GM12878 (cell line): ENCODE results near the gene ITPKB. TPM values are rescaled to one million over a fixed set of nuclear protein-coding genes. Genes with fewer than 3 reads are reported as not detected.
A peak's percentile ranks its signal among the peaks of the same experiment; 100 is the strongest.

ENCODE experiments used
- ATF7 ChIP-seq: fragments of 450-650 bp; IDR thresholded peaks from 2 replicates; pipeline ENCODE4 v1.6.1; 2016; ENCODE audit warnings: low read depth, mild to moderate bottlenecking
- BHLHE40 ChIP-seq, 2 experiments: fragments of 450-650 bp in 1 of 2; IDR thresholded peaks; 2 replicates each; pipeline ENCODE4 v1.6.1; 2011 to 2017; ENCODE audit warnings: low read depth in 2 of 2, borderline replicate concordance in 1 of 2, improper control_type of control experiment in 1 of 2, low read length in 1 of 2, mild to moderate bottlenecking in 1 of 2
- CBFB ChIP-seq: IDR thresholded peaks from 2 replicates; pipeline ENCODE4 v1.6.1; 2016; ENCODE audit warnings: antibody characterized with exemption, low read depth
- CEBPB ChIP-seq, 2 experiments: fragments of 150-350 bp in 1 of 2; IDR thresholded peaks; 2 replicates each; pipeline ENCODE4 v1.6.1; 2012 to 2014; ENCODE audit warnings: low read depth in 2 of 2, low read length in 2 of 2, borderline replicate concordance in 1 of 2, inconsistent platforms in 1 of 2
- CHD2 ChIP-seq: IDR thresholded peaks from 2 replicates; pipeline ENCODE4 v1.6.1; 2011; ENCODE audit warnings: low read depth, low read length, improper control_type of control experiment, borderline replicate concordance
- HCFC1 ChIP-seq: fragments of 150-350 bp; IDR thresholded peaks from 2 replicates; pipeline ENCODE4 v1.6.1; 2014; ENCODE audit warnings: low read length
- IKZF2 ChIP-seq, 2 experiments: fragments of 450-650 bp; IDR thresholded peaks; 2 replicates each; pipeline ENCODE4 v1.6.1; 2017; ENCODE audit warnings: mild to moderate bottlenecking in 2 of 2, moderate library complexity in 2 of 2
- MTA3 ChIP-seq: IDR thresholded peaks from 2 replicates; pipeline ENCODE4 v1.6.1; 2012; ENCODE audit warnings: low read length, inconsistent platforms, borderline replicate concordance
- NR2C1 ChIP-seq: fragments of 450-650 bp; IDR thresholded peaks from 2 replicates; pipeline ENCODE4 v1.6.1; 2017; ENCODE audit warnings: antibody characterized with exemption, mild to moderate bottlenecking, moderate library complexity
- NR2F1 ChIP-seq: fragments of 450-650 bp; conservative IDR thresholded peaks from 2 replicates; pipeline ENCODE4 v1.6.1; 2017; ENCODE audit warnings: mild to moderate bottlenecking
- PML ChIP-seq: IDR thresholded peaks from 2 replicates; pipeline ENCODE4 v1.6.1; 2012; ENCODE audit warnings: low read length, inconsistent platforms
- POLR2A ChIP-seq: IDR thresholded peaks from 2 replicates; pipeline ENCODE4 v1.6.1; 2011; ENCODE audit warnings: low read depth, mild to moderate bottlenecking, low read length
- RFX5 ChIP-seq: IDR thresholded peaks from 2 replicates; pipeline ENCODE4 v1.6.1; 2011; ENCODE audit warnings: low read depth, low read length, improper control_type of control experiment
- TCF12 ChIP-seq: IDR thresholded peaks from 2 replicates; pipeline ENCODE4 v1.6.1; 2011; ENCODE audit warnings: low read depth, mild to moderate bottlenecking, low read length
- YY1 ChIP-seq: IDR thresholded peaks from 2 replicates; pipeline ENCODE4 v1.6.1; 2011; ENCODE audit warnings: low read depth, mild to moderate bottlenecking, low read length
- ZBED1 ChIP-seq: IDR thresholded peaks from 2 replicates; pipeline ENCODE4 v1.6.1; 2016; ENCODE audit warnings: borderline replicate concordance
- polyA plus RNA-seq, 11 experiments: library from polyadenylated mRNA; depleted of rRNA in 4 of 11; unstranded in 6 of 11; stranded (reverse) in 5 of 11; fragments of >200 nt; fragmentation: Nextera tagmentation in 4 of 11; fragmentation: Illumina TruSeq in 1 of 11; extraction: Ambion mirVana in 4 of 11; extraction: Trizol in 1 of 11; gene quantifications; 1 replicate in 1 of 11; 2 replicates in 10 of 11; pipeline versions ENCODE4 v1.2.1 to v1.2.3, GENCODE V29; 2011 to 2016; ENCODE audit warnings: inconsistent platforms in 2 of 11, missing spikeins in 2 of 11, low read depth in 1 of 11
- total RNA-seq, 4 experiments: library from RNA; depleted of rRNA in 3 of 4; stranded (reverse); fragments of >200 nt in 3 of 4; fragmentation: Illumina TruSeq in 1 of 4; extraction: Trizol in 1 of 4; gene quantifications; 2 replicates each; pipeline versions ENCODE4 v1.2.1 to v1.2.3, GENCODE V29; 2013 to 2021
- TF ChIP-seq, protein P1 (sequence below): fragments of 450-650 bp; formaldehyde crosslinking; IDR thresholded peaks from 2 replicates; pipeline ENCODE4 v1.5.0; 2022; ENCODE audit warnings: mild to moderate bottlenecking, missing genetic modification characterization
- TF ChIP-seq, protein P2 (sequence below): fragments of 450-650 bp; IDR thresholded peaks from 2 replicates; pipeline ENCODE4 v1.6.1; 2017; ENCODE audit warnings: low read depth, mild to moderate bottlenecking, moderate library complexity
- TF ChIP-seq, protein P3 (sequence below): fragments of 450-650 bp; IDR thresholded peaks from 2 replicates; pipeline ENCODE4 v1.6.1; 2017; ENCODE audit warnings: antibody characterized with exemption, mild to moderate bottlenecking, moderate library complexity
- TF ChIP-seq, protein P4 (sequence below): fragments of 150-350 bp; IDR thresholded peaks from 2 replicates; pipeline ENCODE4 v1.6.1; 2016; ENCODE audit warnings: low read depth, low read length

ITPKB gene
- total and polyA plus RNA-seq, 10 of the 15 experiments (the other 5 are each of a cell fraction or from before 2014, with no cell fraction given): 1.3 to 38.7 (median 12.9) TPM

DNA sequence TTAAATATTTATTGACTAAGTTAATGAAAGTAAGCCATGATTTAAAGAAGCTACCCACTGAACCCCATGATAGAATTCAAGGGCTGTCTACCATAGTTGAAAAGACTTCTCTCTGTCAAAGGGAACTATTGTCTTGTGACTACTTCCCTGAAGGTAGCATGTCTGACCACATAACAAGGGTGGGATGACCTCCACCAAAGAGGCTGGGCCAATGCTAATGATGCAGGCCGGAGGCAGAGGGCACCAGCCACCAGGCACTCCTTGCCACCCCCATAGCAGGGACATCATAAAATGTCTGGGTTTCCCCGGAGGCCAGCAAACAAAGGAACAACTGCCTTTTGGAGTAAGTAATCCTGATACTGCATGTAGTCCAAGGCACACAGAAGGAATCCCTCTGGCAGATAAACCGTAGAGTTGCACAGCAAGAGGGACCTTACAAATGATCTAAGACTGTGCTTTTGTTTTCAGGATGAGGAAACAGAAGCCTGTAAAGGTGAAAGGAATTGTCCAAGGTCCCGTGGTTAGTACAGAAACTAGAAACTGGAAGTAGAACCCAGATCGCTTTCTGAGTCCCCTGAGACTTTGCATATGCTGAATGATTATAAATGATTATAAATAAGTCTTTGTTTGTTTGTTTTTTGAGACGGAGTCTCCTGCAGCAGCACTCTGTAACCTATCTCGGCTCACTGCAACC, 33.5 kb upstream of the ITPKB start (continued):
- no peak for TF ChIP-seq RFX5
- TF ChIP-seq BHLHE40 (IDR thresholded peaks at IDR 0.05; ENCODE audit: borderline replicate concordance in 1 of 2, low read depth in 2 of 2, low read length in 1 of 2): peak; percentile 9 to 23; a peak in 1 of 4 replicates
- TF ChIP-seq NR2F1: peak; percentile 40; the same call in 1 of the 2 replicates
- TF ChIP-seq, protein P1, sequence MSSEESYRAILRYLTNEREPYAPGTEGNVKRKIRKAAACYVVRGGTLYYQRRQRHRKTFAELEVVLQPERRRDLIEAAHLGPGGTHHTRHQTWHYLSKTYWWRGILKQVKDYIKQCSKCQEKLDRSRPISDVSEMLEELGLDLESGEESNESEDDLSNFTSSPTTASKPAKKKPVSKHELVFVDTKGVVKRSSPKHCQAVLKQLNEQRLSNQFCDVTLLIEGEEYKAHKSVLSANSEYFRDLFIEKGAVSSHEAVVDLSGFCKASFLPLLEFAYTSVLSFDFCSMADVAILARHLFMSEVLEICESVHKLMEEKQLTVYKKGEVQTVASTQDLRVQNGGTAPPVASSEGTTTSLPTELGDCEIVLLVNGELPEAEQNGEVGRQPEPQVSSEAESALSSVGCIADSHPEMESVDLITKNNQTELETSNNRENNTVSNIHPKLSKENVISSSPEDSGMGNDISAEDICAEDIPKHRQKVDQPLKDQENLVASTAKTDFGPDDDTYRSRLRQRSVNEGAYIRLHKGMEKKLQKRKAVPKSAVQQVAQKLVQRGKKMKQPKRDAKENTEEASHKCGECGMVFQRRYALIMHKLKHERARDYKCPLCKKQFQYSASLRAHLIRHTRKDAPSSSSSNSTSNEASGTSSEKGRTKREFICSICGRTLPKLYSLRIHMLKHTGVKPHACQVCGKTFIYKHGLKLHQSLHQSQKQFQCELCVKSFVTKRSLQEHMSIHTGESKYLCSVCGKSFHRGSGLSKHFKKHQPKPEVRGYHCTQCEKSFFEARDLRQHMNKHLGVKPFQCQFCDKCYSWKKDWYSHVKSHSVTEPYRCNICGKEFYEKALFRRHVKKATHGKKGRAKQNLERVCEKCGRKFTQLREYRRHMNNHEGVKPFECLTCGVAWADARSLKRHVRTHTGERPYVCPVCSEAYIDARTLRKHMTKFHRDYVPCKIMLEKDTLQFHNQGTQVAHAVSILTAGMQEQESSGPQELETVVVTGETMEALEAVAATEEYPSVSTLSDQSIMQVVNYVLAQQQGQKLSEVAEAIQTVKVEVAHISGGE (CRISPR knock-in tag): no peak
- TF ChIP-seq TCF12: no peak
- no peak for TF ChIP-seq MTA3
- no peak for TF ChIP-seq NR2C1
- TF ChIP-seq CBFB: no peak
- TF ChIP-seq, protein P2, sequence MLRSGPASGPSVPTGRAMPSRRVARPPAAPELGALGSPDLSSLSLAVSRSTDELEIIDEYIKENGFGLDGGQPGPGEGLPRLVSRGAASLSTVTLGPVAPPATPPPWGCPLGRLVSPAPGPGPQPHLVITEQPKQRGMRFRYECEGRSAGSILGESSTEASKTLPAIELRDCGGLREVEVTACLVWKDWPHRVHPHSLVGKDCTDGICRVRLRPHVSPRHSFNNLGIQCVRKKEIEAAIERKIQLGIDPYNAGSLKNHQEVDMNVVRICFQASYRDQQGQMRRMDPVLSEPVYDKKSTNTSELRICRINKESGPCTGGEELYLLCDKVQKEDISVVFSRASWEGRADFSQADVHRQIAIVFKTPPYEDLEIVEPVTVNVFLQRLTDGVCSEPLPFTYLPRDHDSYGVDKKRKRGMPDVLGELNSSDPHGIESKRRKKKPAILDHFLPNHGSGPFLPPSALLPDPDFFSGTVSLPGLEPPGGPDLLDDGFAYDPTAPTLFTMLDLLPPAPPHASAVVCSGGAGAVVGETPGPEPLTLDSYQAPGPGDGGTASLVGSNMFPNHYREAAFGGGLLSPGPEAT: 0 out of 2 replicates have a peak, but pooled peaks have one; percentile 50
- TF ChIP-seq, protein P3, sequence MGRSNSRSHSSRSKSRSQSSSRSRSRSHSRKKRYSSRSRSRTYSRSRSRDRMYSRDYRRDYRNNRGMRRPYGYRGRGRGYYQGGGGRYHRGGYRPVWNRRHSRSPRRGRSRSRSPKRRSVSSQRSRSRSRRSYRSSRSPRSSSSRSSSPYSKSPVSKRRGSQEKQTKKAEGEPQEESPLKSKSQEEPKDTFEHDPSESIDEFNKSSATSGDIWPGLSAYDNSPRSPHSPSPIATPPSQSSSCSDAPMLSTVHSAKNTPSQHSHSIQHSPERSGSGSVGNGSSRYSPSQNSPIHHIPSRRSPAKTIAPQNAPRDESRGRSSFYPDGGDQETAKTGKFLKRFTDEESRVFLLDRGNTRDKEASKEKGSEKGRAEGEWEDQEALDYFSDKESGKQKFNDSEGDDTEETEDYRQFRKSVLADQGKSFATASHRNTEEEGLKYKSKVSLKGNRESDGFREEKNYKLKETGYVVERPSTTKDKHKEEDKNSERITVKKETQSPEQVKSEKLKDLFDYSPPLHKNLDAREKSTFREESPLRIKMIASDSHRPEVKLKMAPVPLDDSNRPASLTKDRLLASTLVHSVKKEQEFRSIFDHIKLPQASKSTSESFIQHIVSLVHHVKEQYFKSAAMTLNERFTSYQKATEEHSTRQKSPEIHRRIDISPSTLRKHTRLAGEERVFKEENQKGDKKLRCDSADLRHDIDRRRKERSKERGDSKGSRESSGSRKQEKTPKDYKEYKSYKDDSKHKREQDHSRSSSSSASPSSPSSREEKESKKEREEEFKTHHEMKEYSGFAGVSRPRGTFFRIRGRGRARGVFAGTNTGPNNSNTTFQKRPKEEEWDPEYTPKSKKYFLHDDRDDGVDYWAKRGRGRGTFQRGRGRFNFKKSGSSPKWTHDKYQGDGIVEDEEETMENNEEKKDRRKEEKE: no peak
- no peak for TF ChIP-seq HCFC1
- peak; percentile 76 to 82 for TF ChIP-seq IKZF2 (IDR thresholded peaks at IDR 0.05)
- no peak for TF ChIP-seq CHD2
- TF ChIP-seq, protein P4, sequence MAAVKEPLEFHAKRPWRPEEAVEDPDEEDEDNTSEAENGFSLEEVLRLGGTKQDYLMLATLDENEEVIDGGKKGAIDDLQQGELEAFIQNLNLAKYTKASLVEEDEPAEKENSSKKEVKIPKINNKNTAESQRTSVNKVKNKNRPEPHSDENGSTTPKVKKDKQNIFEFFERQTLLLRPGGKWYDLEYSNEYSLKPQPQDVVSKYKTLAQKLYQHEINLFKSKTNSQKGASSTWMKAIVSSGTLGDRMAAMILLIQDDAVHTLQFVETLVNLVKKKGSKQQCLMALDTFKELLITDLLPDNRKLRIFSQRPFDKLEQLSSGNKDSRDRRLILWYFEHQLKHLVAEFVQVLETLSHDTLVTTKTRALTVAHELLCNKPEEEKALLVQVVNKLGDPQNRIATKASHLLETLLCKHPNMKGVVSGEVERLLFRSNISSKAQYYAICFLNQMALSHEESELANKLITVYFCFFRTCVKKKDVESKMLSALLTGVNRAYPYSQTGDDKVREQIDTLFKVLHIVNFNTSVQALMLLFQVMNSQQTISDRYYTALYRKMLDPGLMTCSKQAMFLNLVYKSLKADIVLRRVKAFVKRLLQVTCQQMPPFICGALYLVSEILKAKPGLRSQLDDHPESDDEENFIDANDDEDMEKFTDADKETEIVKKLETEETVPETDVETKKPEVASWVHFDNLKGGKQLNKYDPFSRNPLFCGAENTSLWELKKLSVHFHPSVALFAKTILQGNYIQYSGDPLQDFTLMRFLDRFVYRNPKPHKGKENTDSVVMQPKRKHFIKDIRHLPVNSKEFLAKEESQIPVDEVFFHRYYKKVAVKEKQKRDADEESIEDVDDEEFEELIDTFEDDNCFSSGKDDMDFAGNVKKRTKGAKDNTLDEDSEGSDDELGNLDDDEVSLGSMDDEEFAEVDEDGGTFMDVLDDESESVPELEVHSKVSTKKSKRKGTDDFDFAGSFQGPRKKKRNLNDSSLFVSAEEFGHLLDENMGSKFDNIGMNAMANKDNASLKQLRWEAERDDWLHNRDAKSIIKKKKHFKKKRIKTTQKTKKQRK: no peak
- TF ChIP-seq ZBED1: no peak
- TF ChIP-seq CEBPB (IDR thresholded peaks at IDR 0.05; ENCODE audit: borderline replicate concordance in 1 of 2, low read depth in 2 of 2, low read length in 2 of 2): no peak
- no peak for TF ChIP-seq ATF7
- TF ChIP-seq YY1: no peak
- TF ChIP-seq POLR2A: no peak
- 0 out of 2 replicates have a peak, but pooled peaks have one; percentile 37 for TF ChIP-seq PML
